Lower lobe of right lung (tissue), 2 donors: ENCODE data around the gene GFY. TPM values are rescaled to one million over a fixed set of nuclear protein-coding genes. Genes with fewer than 3 reads are reported as not detected.
A peak's percentile ranks its signal among the peaks of the same experiment; 100 is the strongest.
"Not testable (repeated sequence)": the region's sequence is repeated elsewhere in the genome, so short reads cannot be mapped to it uniquely, and the experiment has no call there.

Experiments
- ATAC-seq, 2 donors: fragments of 200-7000 bp; cut with Tn5 transposase; one replicate each; pipeline ENCODE4 v1.9.1; 2020 to 2022; ENCODE audit warnings: mild to moderate bottlenecking in 2 of 2, moderate library complexity in 2 of 2
- DNase-seq: peaks from one replicate; pipeline ENCODE4 v3.0.0-alpha.2; 2020
- H3K27ac ChIP-seq: fragments of 200-600 bp; one replicate; pipeline ENCODE4 v1.8.0; 2022
- H3K27me3 ChIP-seq: fragments of 200-600 bp; one replicate; pipeline ENCODE4 v1.8.0; 2022; ENCODE audit warnings: low read depth
- H3K36me3 ChIP-seq: fragments of 200-600 bp; one replicate; pipeline ENCODE4 v1.8.0; 2022; ENCODE audit warnings: mild to moderate bottlenecking
- H3K4me1 ChIP-seq: fragments of 200-600 bp; one replicate; pipeline ENCODE4 v1.8.0; 2022
- H3K4me3 ChIP-seq: fragments of 200-600 bp; one replicate; pipeline ENCODE4 v1.8.0; 2022; ENCODE audit warnings: mild to moderate bottlenecking
- H3K9me3 ChIP-seq: fragments of 200-600 bp; one replicate; pipeline ENCODE4 v1.8.0; 2022
- intact Hi-C: fragments of 100-400 bp; cut with DNase I; formaldehyde crosslinking; loops from one replicate; pipeline ENCODE4 v1.11.0; 2022
- total RNA-seq: library from RNA; stranded (reverse); fragmentation: NEBNext Ultra II Directional; extraction: Animal tissue kit (Norgen Biotek cat#: 25700); gene quantifications from one replicate; pipeline ENCODE4 v1.2.1, GENCODE V29; 2021
- TF ChIP-seq, protein P1 (sequence below): fragments of 200-600 bp; IDR thresholded peaks from one replicate; pipeline ENCODE4 v1.8.0; 2022; ENCODE audit warnings: antibody characterized with exemption, mild to moderate bottlenecking
- donor health status: DM: no; HTN: yes; CAD: no; lungs with severe emphysema.

Gene GFY
- total RNA-seq, 1 donor from 2014 or later = not detected

DNA sequence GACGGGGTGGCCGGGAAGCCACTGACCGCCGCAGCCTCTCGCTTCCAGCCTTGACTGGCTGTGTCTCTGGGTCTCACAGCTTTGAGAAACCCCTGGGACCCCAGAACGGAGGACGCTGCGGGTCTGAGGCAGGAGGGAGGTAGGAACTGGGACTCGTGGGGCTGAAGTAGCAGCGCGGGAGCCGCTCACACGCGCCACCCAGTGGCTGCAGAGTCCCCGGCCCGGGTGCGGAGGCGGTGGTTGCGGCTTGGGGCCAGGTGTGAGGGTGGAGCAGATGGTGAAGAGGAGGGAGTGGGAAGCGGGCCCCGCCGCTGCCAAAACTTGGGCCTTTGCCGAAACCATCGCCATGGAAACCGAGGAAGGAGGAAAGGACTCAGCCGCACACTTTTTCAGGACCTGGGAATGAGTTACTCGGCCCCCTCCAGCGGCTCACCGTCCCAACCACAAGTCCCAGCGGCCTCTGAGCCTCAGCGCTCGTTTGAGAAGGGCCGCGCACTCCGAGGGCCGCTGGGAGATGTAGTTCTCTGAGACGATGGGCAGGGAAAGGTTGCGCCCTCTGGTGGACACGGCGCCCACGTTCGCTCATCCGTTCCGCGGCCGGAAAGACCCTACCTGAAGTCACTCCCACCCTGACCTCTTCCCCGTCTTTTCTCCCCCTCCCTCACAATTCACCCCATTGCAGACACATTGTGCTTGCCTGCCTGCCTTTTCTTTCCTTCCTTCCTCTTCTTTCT lies 18.3 kb downstream of the GFY start:
- Histone ChIP-seq H3K27ac (peak overlapping the region; percentile 72), H3K4me1 (peaks cover 7% of the 10 kb centered on the region), H3K9me3 (no peaks in the 10 kb centered on the region), H3K27me3 (peaks cover 35% of the 10 kb centered on the region), H3K36me3 (peaks cover 18% of the 10 kb centered on the region), H3K4me3 (peak overlapping the region; percentile 86)
- DNase-seq = peak; percentile 97
- peak; percentile 95 for ATAC-seq
- intact Hi-C loops = loop anchor here (10.0 kb wide), 1 partner anchor 49 kb away; no protein-coding TSS in a partner anchor
- TF ChIP-seq, protein P1, sequence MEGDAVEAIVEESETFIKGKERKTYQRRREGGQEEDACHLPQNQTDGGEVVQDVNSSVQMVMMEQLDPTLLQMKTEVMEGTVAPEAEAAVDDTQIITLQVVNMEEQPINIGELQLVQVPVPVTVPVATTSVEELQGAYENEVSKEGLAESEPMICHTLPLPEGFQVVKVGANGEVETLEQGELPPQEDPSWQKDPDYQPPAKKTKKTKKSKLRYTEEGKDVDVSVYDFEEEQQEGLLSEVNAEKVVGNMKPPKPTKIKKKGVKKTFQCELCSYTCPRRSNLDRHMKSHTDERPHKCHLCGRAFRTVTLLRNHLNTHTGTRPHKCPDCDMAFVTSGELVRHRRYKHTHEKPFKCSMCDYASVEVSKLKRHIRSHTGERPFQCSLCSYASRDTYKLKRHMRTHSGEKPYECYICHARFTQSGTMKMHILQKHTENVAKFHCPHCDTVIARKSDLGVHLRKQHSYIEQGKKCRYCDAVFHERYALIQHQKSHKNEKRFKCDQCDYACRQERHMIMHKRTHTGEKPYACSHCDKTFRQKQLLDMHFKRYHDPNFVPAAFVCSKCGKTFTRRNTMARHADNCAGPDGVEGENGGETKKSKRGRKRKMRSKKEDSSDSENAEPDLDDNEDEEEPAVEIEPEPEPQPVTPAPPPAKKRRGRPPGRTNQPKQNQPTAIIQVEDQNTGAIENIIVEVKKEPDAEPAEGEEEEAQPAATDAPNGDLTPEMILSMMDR = peak; percentile 89

DNA sequence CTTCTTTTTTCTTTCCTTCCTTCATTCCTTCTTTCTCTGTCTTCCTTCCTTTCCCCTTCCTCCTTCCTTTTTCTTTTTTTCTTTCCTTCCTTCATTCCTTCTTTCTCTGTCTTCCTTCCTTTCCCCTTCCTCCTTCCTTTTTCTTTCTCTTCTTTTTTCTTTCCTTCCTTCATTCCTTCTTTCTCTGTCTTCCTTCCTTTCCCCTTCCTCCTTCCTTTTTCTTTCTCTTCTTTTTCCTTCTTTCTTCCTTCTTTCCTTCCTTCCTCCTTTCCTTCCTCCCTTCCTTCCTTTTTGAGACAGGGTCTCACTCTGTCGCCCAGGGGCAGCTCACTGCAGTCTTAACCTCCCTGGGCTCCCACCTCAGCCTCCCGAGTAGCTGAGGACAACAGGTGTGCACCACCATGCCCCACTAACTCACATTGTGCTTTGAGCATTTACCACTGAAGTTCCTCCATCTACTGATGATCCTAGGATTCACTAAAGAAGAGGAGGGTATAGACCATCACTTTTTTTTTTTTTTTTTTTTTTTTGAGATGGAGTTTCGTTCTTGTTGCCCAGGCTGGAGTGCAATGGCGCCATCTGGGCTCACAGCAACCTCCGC lies 19.0 kb downstream of the GFY start:
- Histone ChIP-seq H3K4me3 (peak overlapping the region; percentile 86), H3K27me3 (peaks cover 29% of the 10 kb centered on the region), H3K36me3 (peaks cover 25% of the 10 kb centered on the region)
- not testable (repeated sequence) for H3K27ac ChIP-seq, H3K4me1 ChIP-seq, H3K9me3 ChIP-seq, ATAC-seq, DNase-seq
- intact Hi-C loops = loop anchor here (10.0 kb wide), 1 partner anchor 49 kb away; no protein-coding TSS in a partner anchor

DNA sequence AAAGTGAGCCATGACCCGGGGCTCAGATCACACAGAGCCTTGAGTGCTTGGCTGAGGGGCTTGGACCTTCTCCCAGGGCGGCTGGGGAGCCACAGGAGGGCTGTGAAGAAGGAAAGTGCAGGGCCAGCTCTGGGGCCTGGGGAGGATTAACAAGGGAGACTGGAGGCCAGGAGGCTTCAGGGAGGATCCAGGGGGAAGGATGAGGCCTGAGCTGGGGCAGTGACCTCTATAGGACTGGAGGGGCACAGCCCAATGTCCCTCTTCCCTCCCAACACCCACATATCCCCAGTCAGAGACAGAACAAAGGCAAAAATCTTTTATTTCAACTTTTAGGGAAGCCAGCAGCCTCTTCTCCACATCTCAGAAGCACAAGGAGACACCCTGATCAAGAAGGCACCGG lies 20.8 kb downstream of the GFY start:
- intact Hi-C loops = loop anchor here (10.0 kb wide), 1 partner anchor 51 kb away; no protein-coding TSS in a partner anchor
- peaks cover 29% of the 10 kb centered on the region for H3K36me3 ChIP-seq
- no peaks in the 10 kb centered on the region for H3K9me3 ChIP-seq
- DNase-seq (no peak), ATAC-seq (no peak)
- H3K27ac ChIP-seq = no peak overlapping the region
- H3K27me3 ChIP-seq = peaks cover 11% of the 10 kb centered on the region
- H3K4me1 ChIP-seq = peaks cover 17% of the 10 kb centered on the region
- H3K4me3 ChIP-seq = no peak overlapping the region
- TF ChIP-seq, protein P1 = no peak

DNA sequence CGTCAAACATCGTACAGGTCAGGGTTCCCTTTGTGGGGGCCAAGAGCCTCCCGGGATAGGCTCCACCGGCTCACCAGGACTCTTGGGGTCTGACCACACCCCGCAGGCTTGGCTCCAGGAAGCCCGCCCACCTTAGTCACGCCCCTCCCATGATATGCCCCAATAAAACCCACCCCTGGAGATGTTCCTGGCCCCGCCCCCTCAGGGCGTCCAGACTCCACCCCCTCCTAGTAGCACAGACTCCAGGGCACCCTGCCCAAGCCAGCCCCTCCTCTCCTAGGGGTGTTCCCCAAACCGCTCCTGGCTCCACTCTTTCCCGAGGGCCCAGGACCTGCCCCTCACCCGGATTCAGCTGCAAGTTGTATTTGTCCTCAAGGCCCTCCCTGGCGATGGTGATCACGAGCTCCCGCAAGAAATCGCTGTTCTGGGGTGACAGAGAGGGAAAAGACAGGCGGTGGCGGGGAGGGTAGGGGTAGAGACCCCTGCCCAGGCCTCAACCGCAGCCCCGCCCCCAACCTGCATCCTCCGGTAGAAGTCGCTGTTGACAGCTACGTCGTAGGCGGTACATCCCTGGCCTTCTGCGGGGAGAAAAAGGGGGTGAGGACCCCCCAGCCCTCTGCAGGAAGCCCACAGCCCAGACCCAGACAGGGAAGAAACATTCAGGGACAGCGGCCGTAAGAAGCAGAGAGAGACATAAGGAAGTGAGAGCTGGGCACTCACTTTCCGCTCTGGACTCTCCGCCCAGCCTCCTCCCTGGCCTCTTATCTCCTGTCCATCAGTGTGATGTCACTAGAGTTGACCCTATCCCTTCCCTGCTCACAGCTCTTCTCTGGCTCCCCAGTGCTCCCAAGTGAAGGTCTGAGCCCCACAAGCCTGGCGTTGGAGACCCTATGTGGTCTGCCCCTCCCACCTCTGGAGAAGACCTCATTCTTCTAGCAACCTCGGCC lies 22.6 kb downstream of the GFY start:
- Histone ChIP-seq H3K36me3 (peaks cover 29% of the 10 kb centered on the region), H3K27me3 (no peaks in the 10 kb centered on the region), H3K9me3 (no peaks in the 10 kb centered on the region), H3K4me3 (no peak overlapping the region), H3K4me1 (peaks cover 20% of the 10 kb centered on the region), H3K27ac (no peak overlapping the region)
- TF ChIP-seq, protein P1 = no peak
- no peak for ATAC-seq
- DNase-seq = no peak
- intact Hi-C loops = loop anchor here (10.0 kb wide), 1 partner anchor 53 kb away; no protein-coding TSS in a partner anchor

- Histone ChIP-seq H3K27ac (no peak overlapping the region), H3K36me3 (peaks cover 29% of the 10 kb centered on the region), H3K4me3 (no peak overlapping the region), H3K27me3 (no peaks in the 10 kb centered on the region), H3K4me1 (peaks cover 21% of the 10 kb centered on the region), H3K9me3 (no peaks in the 10 kb centered on the region)
- ATAC-seq (no peak), DNase-seq (no peak)
- TF ChIP-seq, protein P1 = no peak
- intact Hi-C loops = loop anchor here (10.0 kb wide), 1 partner anchor 54 kb away; no protein-coding TSS in a partner anchor
Observed at GRCh38 chr19:49448432-49448786, 23.2 kb downstream of the GFY start.
